GM12892 (cell line): ENCODE data around the gene ADISSP.

Experiments
- POLR2A ChIP-seq: IDR thresholded peaks from 2 replicates; pipeline ENCODE4 v1.6.1; 2011; ENCODE audit warnings: low read depth, low read length, control low read depth
- POLR2AphosphoS5 ChIP-seq: IDR thresholded peaks from 2 replicates; pipeline ENCODE4 v1.6.1; 2011; ENCODE audit warnings: low read depth, low read length, control low read depth
- TAF1 ChIP-seq: IDR thresholded peaks from 2 replicates; pipeline ENCODE4 v1.6.1; 2011; ENCODE audit warnings: low read depth, mild to moderate bottlenecking, control low read depth, low read length, borderline replicate concordance

DNA sequence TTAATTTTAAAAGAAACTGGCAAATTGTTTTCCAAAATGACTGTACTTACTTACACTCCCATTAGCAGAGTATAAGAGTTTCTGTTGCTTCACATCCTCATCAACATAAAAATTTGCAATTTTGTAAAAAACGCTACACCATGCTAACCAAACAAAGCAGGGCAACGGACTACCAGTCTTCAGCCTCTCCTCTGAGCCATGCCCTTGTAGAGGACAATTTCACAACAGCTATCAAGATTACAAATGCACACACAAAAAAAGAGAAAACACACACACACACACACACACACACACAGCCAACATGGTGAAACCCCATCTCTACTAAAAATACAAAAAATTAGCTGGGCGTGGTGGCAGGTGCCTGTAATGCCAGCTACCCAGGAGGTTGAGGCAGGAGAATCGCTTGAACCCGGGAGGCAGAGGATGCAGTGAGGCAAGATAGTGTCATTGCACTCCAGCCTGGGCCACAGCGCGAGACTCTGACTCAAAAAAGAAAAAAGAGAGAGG is 4.1 kb upstream of the ADISSP start:
- TF ChIP-seq POLR2A, result no peak
- no peak for TF ChIP-seq POLR2AphosphoS5
- no peak for TF ChIP-seq TAF1
